Fibroblast of lung (primary cell): ENCODE measurements around the gene PHF20. TPM values are rescaled to one million over a fixed set of nuclear protein-coding genes. Genes with fewer than 3 reads are reported as not detected.

Experiments
- DNase-seq, 2 donors: peaks; one replicate each; pipeline versions ENCODE4 v3.0.0 to v3.0.0-alpha.2; 2010; ENCODE audit warnings: low read depth in 2 of 2
- H2AFZ ChIP-seq: 2 replicates; pipeline ENCODE4 v1.5.1; 2012; ENCODE audit warnings: low read length, control low read depth, inconsistent platforms
- H3K27ac ChIP-seq: 2 replicates; pipeline ENCODE4 v1.5.1; 2011; ENCODE audit warnings: low read length, control low read depth; ENCODE audit not compliant: insufficient read depth
- H3K27me3 ChIP-seq: 2 replicates; pipeline ENCODE4 v1.5.1; 2011; ENCODE audit warnings: mild to moderate bottlenecking, low read length; ENCODE audit not compliant: control insufficient read depth, insufficient read depth
- H3K36me3 ChIP-seq: 2 replicates; pipeline ENCODE4 v1.5.1; 2011; ENCODE audit warnings: low read length; ENCODE audit not compliant: control insufficient read depth, insufficient read depth
- H3K4me1 ChIP-seq: 2 replicates; pipeline ENCODE4 v1.5.1; 2011; ENCODE audit warnings: low read length; ENCODE audit not compliant: control insufficient read depth, insufficient read depth; ENCODE audit errors: extremely low read depth
- H3K4me2 ChIP-seq: 2 replicates; pipeline ENCODE4 v1.5.1; 2011; ENCODE audit warnings: low read length, control low read depth; ENCODE audit not compliant: insufficient read depth; ENCODE audit errors: extremely low read depth
- H3K4me3 ChIP-seq, 4 experiments: fragments of 200-600 bp in 1 of 4; sonication (generic) in 1 of 4; replicated peaks in 1 of 4; 2 replicates each; pipeline ENCODE4 v1.5.1; 2011 to 2016; ENCODE audit warnings: low read length in 4 of 4, low read depth in 3 of 4, mild to moderate bottlenecking in 3 of 4, control low read depth in 2 of 4, inconsistent platforms in 1 of 4, mixed read lengths in 1 of 4; ENCODE audit not compliant: insufficient read depth in 1 of 4; ENCODE audit errors: control extremely low read depth in 1 of 4
- H3K79me2 ChIP-seq: 2 replicates; pipeline ENCODE4 v1.5.1; 2012; ENCODE audit warnings: mild to moderate bottlenecking, low read length, inconsistent platforms; ENCODE audit not compliant: control insufficient read depth, insufficient read depth
- H3K9ac ChIP-seq: 2 replicates; pipeline ENCODE4 v1.5.1; 2011; ENCODE audit warnings: mild to moderate bottlenecking, low read length, control low read depth; ENCODE audit not compliant: insufficient read depth
- H3K9me3 ChIP-seq: 2 replicates; pipeline ENCODE4 v1.5.1; 2012; ENCODE audit warnings: low read depth, low read length; ENCODE audit not compliant: control insufficient read depth, insufficient read depth
- H4K20me1 ChIP-seq: 2 replicates; pipeline ENCODE4 v1.5.1; 2011; ENCODE audit warnings: low read length; ENCODE audit not compliant: control insufficient read depth, insufficient read depth; ENCODE audit errors: extremely low read depth
- EZH2 ChIP-seq: IDR thresholded peaks from 2 replicates; pipeline ENCODE4 v1.5.1; 2012; ENCODE audit warnings: low read length, control low read depth, mild to moderate bottlenecking; ENCODE audit errors: missing control alignments
- polyA plus RNA-seq, 2 donors: library from polyadenylated mRNA; depleted of rRNA in 1 of 2; stranded (reverse) in 1 of 2; unstranded in 1 of 2; fragments of >200 nt; gene quantifications; 2 replicates each; pipeline ENCODE4 v1.2.1, GENCODE V29; 2011 to 2012; ENCODE audit warnings: missing spikeins in 1 of 2
- total RNA-seq: library from RNA; depleted of rRNA; stranded (reverse); fragments of >200 nt; gene quantifications from 2 replicates; pipeline ENCODE4 v1.2.1, GENCODE V29; 2014
- TF ChIP-seq, protein P1 (sequence below), 2 donors: IDR thresholded peaks in 1 of 2; conservative IDR thresholded peaks in 1 of 2; 1 replicate in 1 of 2; 2 replicates in 1 of 2; pipeline ENCODE4 v1.5.1; 2011 to 2012; ENCODE audit warnings: low read length in 2 of 2, control low read depth in 1 of 2, inconsistent platforms in 1 of 2, low read depth in 1 of 2, mild to moderate bottlenecking in 1 of 2

PHF20 gene
- total and polyA plus RNA-seq, 2 donors (not counting 1 experiment from before 2014, with no cell fraction given): 31.4 to 40.1 TPM

- no peak overlapping the region for H2AFZ ChIP-seq
- no peaks in the 10 kb centered on the region for H3K27me3 ChIP-seq
- peaks cover 2% of the 10 kb centered on the region for H3K79me2 ChIP-seq
- DNase-seq: no peak
- no peaks in the 10 kb centered on the region for H4K20me1 ChIP-seq
- H3K36me3 ChIP-seq: peaks cover 6% of the 10 kb centered on the region
- no peaks in the 10 kb centered on the region for H3K9me3 ChIP-seq
- peaks cover 4% of the 10 kb centered on the region for H3K4me1 ChIP-seq
- TF ChIP-seq, protein P1, sequence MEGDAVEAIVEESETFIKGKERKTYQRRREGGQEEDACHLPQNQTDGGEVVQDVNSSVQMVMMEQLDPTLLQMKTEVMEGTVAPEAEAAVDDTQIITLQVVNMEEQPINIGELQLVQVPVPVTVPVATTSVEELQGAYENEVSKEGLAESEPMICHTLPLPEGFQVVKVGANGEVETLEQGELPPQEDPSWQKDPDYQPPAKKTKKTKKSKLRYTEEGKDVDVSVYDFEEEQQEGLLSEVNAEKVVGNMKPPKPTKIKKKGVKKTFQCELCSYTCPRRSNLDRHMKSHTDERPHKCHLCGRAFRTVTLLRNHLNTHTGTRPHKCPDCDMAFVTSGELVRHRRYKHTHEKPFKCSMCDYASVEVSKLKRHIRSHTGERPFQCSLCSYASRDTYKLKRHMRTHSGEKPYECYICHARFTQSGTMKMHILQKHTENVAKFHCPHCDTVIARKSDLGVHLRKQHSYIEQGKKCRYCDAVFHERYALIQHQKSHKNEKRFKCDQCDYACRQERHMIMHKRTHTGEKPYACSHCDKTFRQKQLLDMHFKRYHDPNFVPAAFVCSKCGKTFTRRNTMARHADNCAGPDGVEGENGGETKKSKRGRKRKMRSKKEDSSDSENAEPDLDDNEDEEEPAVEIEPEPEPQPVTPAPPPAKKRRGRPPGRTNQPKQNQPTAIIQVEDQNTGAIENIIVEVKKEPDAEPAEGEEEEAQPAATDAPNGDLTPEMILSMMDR (conservative IDR thresholded peaks at IDR 0.05 in 1 of 2, IDR thresholded peaks at IDR 0.05 in 1 of 2; ENCODE audit: low read depth in 1 of 2, low read length in 2 of 2): no peak
- TF ChIP-seq EZH2: no peak
- no peak overlapping the region for H3K4me2 ChIP-seq
- no peak overlapping the region for H3K4me3 ChIP-seq
- H3K9ac ChIP-seq: no peak overlapping the region
- no peak overlapping the region for H3K27ac ChIP-seq
Observed at GRCh38 chr20:35907017-35907701, 135.3 kb downstream of the PHF20 start.

- no peak for TF ChIP-seq EZH2
- TF ChIP-seq, protein P1 (conservative IDR thresholded peaks at IDR 0.05 in 1 of 2, IDR thresholded peaks at IDR 0.05 in 1 of 2; ENCODE audit: low read depth in 1 of 2, low read length in 2 of 2): no peak
- no peak for DNase-seq
- no peaks in the 10 kb centered on the region for H4K20me1 ChIP-seq
- H3K4me2 ChIP-seq: no peak overlapping the region
- H3K27ac ChIP-seq: no peak overlapping the region
- H3K9me3 ChIP-seq: no peaks in the 10 kb centered on the region
- no peak overlapping the region for H2AFZ ChIP-seq
- no peaks in the 10 kb centered on the region for H3K79me2 ChIP-seq
- H3K36me3 ChIP-seq: peaks cover 6% of the 10 kb centered on the region
- no peaks in the 10 kb centered on the region for H3K27me3 ChIP-seq
- H3K9ac ChIP-seq: no peak overlapping the region
- no peaks in the 10 kb centered on the region for H3K4me1 ChIP-seq
- no peak overlapping the region for H3K4me3 ChIP-seq
Observed at GRCh38 chr20:35908007-35908406, 136.2 kb downstream of the PHF20 start.

- Histone ChIP-seq H3K36me3 (peaks cover 6% of the 10 kb centered on the region), H2AFZ (no peak overlapping the region), H3K4me1 (no peaks in the 10 kb centered on the region), H3K27ac (no peak overlapping the region), H3K79me2 (no peaks in the 10 kb centered on the region), H3K4me3 (no peak overlapping the region), H3K27me3 (no peaks in the 10 kb centered on the region), H3K9me3 (no peaks in the 10 kb centered on the region), H3K9ac (no peak overlapping the region), H4K20me1 (no peaks in the 10 kb centered on the region), H3K4me2 (no peak overlapping the region)
- TF ChIP-seq, protein P1 (conservative IDR thresholded peaks at IDR 0.05 in 1 of 2, IDR thresholded peaks at IDR 0.05 in 1 of 2; ENCODE audit: low read depth in 1 of 2, low read length in 2 of 2): no peak
- no peak for TF ChIP-seq EZH2
- DNase-seq: no peak
Observed at GRCh38 chr20:35909176-35909575, 137.4 kb downstream of the PHF20 start.
